ENCODE results near the gene LIME1.

Gene LIME1

GRCh38 chr20:63697357-63697867 is 39.1 kb upstream of the LIME1 start:
- no peak for DNase-seq

- no peak for DNase-seq
Measured at GRCh38 chr20:63697868-63698545, 38.5 kb upstream of the LIME1 start.

- DNase-seq = peak; percentile 55
Measured at GRCh38 chr20:63698739-63699465, 37.6 kb upstream of the LIME1 start.

- no peak for DNase-seq
Measured at GRCh38 chr20:63699466-63700198, 36.8 kb upstream of the LIME1 start.

- no peak for DNase-seq
Measured at GRCh38 chr20:63700199-63701050, 36.0 kb upstream of the LIME1 start.

GRCh38 chr20:63701051-63701328 is 35.5 kb upstream of the LIME1 start:
- no peak for DNase-seq

- DNase-seq = no peak
Measured at GRCh38 chr20:63701329-63702035, 35.0 kb upstream of the LIME1 start.

GRCh38 chr20:63702036-63702665 is 34.3 kb upstream of the LIME1 start:
- no peak for DNase-seq

GRCh38 chr20:63702751-63703470 is 33.6 kb upstream of the LIME1 start:
- DNase-seq = no peak

- no peak for DNase-seq
Measured at GRCh38 chr20:63703471-63703975, 32.9 kb upstream of the LIME1 start.

- no peak for DNase-seq
Measured at GRCh38 chr20:63703976-63704748, 32.3 kb upstream of the LIME1 start.

- no peak for DNase-seq
Measured at GRCh38 chr20:63704749-63705117, 31.7 kb upstream of the LIME1 start.

- DNase-seq = no peak
Measured at GRCh38 chr20:63705232-63706026, 31.0 kb upstream of the LIME1 start.

GRCh38 chr20:63706027-63706695 is 30.3 kb upstream of the LIME1 start:
- no peak for DNase-seq

GRCh38 chr20:63706852-63707557 is 29.5 kb upstream of the LIME1 start:
- DNase-seq = peak; percentile 63

GRCh38 chr20:63707558-63708300 is 28.7 kb upstream of the LIME1 start, which contains the start of the genes ARFRP1 and ZGPAT:
TSS of gene ARFRP1 (minus strand) at chr20:63707976. CDS start at chr20:63707091, 885 bp downstream.
TSS of gene ZGPAT (plus strand) at chr20:63708039. CDS start at chr20:63708581, 542 bp downstream.
- peak; percentile 86 for DNase-seq

Data from stimulated activated naive CD4-positive, alpha-beta T cell treated with Interleukin-2 at 50 U/mL for 16 hours (primary cell).